NCI-H1694 treated with DMSO at 0.1 percent for 48 hours (cell line): ENCODE results near the gene RAET1E.
"Not testable (repeated sequence)": the region's sequence is repeated elsewhere in the genome, so short reads cannot be mapped to it uniquely, and the experiment has no call there.

Experiments used
- DNase-seq: peaks from one replicate; lab custom pipeline; 2025; lab: John Stamatoyannopoulos, UW

The RAET1E gene

GRCh38 chr6:149861603-149862423 lies 36.1 kb downstream of the RAET1E start:
- DNase-seq: no peak

DNA sequence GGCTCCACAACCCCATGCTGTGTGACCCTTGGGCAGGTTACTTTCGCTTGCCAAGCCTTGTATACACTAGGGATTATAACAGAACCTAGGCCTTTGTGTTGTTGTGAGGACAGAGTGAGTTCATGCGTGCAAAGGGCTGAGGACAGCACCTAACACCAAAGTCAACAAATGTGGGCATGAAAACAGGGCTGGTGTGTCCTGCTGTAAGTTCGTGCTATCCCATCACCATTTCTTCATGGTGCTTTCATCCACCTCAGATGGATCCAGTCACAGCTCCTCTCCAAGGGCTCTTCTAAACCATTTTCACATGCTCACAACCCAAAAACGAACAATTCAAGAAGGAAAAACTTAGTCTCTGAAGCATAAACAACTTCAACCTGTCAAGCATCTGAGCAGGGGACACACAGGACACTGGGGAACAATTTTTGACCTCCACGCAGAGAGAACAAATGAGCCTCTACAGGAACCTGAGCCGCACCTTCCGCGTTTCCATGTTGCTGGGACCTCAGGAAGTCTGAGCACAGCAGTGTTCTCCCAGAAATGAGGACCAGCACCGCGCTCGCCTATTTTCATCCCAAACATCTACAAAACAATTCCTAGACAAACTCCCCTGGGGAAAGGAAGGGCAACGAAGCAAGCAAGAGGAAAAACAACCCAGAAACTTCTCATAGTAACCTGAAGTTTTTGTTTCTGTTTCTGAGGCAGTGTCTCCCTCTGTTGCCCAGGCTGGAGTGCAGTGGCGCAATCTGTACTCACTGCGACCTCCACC lies 36.9 kb downstream of the RAET1E start:
- DNase-seq: no peak

GRCh38 chr6:149860513-149860833 lies 37.4 kb downstream of the RAET1E start:
- no peak for DNase-seq

DNA sequence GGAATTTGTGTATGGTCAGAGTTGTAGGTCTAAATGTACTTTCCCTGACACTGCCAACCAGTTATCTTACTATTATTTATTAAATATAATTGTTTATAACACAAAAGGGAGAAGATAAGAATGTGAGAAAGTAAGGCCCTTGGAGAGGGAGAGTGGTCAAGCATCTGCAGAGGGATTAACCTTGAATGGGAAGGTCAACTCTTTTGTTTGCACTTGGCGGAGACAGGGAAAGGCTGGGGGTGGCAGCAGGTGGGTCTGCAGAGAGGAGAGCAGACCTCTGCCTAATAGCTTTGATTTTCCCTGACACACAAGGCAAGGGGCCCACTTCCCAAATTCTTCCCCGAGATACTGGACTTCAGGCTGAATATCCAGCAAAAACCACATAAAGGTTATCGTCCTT lies 38.0 kb downstream of the RAET1E start:
- no peak for DNase-seq

DNA sequence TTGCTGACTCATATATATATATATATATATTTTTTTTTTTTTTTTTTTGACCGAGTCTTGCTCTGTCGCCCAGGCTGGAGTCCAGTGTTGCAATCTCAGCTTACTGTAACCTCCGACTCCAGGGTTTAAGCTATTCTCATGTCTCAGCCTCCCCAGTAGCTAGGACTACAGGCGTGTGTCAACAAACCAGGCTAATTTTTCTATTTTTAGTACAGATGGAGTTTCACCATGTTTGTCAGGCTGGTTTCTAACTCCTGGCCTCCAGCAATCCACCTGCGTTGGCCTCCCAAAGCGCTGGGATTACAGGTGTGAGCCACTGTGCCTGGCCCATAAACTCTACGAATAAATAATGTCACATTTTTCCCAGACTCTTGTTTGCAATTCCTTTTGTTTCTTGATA lies 38.5 kb downstream of the RAET1E start:
- DNase-seq: no peak

- no peak for DNase-seq
Measured at GRCh38 chr6:149857541-149857940, 40.4 kb downstream of the RAET1E start.

- DNase-seq: no peak
Measured at GRCh38 chr6:149856256-149856994, 41.5 kb downstream of the RAET1E start.

GRCh38 chr6:149855741-149856140 lies 42.2 kb downstream of the RAET1E start:
- DNase-seq: no peak

DNA sequence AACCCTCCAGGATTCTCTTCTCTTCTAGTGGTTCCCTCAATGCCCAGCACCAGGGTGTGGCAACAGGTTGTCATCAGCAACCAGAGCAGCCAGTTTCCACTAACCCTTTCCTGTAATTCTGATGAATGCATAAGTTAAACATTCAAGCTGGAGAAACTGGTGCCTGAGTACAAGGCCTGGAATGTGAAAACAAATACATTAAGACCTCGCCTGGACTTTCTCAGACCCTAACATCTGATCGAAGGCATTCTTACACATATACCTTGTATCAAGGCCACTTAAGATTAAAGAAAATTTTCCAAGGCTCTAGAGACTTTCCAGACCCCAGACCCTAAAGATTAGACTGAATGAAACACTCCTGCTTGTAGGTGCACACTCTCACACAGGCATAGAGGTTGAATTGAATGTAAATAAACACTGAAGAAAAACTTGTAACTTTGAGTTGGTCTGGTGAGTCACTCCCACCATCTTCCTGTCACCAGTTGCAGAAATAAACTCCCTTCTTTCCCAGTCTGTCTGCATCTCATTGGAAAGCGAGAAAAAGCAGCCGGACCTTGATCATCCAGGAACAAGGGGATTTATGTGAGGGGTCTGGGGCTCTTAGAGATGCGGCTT lies 42.8 kb downstream of the RAET1E start:
- DNase-seq: no peak

GRCh38 chr6:149854532-149854931 lies 43.4 kb downstream of the RAET1E start:
- DNase-seq: no peak

- DNase-seq: not testable (repeated sequence)
Measured at GRCh38 chr6:149854017-149854416, 43.9 kb downstream of the RAET1E start.

DNA sequence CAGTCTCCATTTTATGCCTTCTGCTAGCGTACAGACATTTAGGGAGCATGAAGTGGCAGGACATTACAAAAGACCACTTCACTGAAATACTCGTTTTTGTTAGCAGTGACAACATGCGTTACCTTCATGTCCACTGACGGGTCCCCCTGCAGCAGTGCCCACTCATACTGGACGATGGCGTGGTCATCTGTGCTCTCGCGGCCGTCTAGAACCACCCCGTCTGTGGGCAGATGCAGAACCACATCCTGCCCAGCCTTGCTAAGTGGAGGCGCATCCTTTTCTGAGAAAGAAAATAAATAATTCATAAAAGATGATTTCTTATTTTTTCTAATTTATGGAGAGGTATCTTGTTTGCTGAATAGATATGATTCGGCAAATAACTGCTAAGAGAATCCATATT lies 45.0 kb downstream of the RAET1E start:
- DNase-seq: no peak

DNA sequence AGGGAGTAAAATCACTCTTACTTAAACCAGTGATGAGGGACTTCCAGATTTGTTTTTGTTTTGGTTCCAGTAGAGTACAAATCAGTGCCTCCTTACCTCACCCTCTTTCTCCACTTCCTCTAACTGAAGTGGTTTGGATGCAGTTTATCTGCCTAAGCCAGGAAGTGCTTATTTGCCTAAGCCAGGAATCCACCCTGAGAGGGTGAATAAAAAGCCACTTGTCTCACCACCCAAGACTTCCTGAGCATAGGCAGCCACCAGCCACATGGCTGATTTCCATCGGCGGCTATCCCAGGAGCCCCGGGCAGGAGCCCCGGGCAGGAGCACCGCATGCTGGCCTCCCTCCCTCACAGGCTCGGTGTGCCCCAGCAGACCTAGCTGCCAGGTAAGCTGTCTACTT lies 45.7 kb downstream of the RAET1E start:
- DNase-seq: no peak

- no peak for DNase-seq
Measured at GRCh38 chr6:149851461-149852110, 46.3 kb downstream of the RAET1E start.

GRCh38 chr6:149848343-149848742 lies 49.6 kb downstream of the RAET1E start:
- not testable (repeated sequence) for DNase-seq
